ENCODE measurements around the gene KCNH8. TPM values are rescaled to one million over a fixed set of nuclear protein-coding genes. Genes with fewer than 3 reads are reported as not detected.
"Not testable (repeated sequence)": the region's sequence is repeated elsewhere in the genome, so short reads cannot be mapped to it uniquely, and the experiment has no call there.

Gene KCNH8
- total RNA-seq, 4 donors from 2014 or later = 0.18 to 4.1 (median 1.7) TPM

DNA sequence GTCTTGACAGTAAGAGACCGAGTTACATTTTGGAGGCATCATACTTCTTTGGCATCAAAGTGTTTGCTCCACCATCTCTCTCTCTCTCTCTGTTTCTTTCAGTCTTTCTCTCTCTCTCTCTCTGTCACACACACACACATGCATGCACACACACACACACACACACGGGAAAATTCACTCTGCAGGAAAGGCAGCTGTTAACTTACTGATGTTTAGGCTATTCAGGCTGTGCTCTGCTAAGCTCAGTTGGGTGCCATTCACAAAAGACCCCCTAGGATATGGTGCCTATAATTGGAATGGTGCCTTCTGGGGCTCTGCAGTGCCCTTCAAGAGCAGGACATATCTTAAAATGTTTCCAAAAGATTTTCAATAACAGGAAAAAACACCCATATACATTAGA is 78.2 kb downstream of the KCNH8 start:
- DNase-seq = no peak
- H3K27me3 ChIP-seq = no peaks in the 10 kb centered on the region
- no peaks in the 10 kb centered on the region for H3K4me1 ChIP-seq
- H3K9me3 ChIP-seq = no peaks in the 10 kb centered on the region
- no peak overlapping the region for H3K27ac ChIP-seq
- H3K4me3 ChIP-seq = no peak overlapping the region
- no peaks in the 10 kb centered on the region for H3K36me3 ChIP-seq
- no peak for TF ChIP-seq POLR2A (IDR thresholded peaks at IDR 0.05)
- TF ChIP-seq, protein P1, sequence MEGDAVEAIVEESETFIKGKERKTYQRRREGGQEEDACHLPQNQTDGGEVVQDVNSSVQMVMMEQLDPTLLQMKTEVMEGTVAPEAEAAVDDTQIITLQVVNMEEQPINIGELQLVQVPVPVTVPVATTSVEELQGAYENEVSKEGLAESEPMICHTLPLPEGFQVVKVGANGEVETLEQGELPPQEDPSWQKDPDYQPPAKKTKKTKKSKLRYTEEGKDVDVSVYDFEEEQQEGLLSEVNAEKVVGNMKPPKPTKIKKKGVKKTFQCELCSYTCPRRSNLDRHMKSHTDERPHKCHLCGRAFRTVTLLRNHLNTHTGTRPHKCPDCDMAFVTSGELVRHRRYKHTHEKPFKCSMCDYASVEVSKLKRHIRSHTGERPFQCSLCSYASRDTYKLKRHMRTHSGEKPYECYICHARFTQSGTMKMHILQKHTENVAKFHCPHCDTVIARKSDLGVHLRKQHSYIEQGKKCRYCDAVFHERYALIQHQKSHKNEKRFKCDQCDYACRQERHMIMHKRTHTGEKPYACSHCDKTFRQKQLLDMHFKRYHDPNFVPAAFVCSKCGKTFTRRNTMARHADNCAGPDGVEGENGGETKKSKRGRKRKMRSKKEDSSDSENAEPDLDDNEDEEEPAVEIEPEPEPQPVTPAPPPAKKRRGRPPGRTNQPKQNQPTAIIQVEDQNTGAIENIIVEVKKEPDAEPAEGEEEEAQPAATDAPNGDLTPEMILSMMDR (IDR thresholded peaks at IDR 0.05) = no peak

DNA sequence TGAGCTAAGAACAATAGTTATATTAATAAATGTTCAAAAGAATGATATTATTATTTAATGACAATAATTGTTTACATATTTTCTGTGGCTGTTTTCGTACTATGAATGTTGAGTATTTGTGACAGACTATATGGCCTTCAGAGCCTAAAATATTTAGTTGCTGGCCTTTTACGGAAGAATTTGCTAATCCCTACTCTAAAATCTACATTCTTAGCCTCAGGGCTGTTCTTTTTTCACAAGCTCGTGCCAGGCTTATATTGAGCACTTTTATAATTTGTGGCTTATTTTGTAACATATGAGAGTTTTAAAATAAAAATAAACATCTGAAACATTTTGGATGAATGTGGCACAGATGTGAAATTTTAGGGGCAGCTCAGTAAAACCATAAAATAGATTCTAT is 79.9 kb downstream of the KCNH8 start:
- TF ChIP-seq, protein P1 (IDR thresholded peaks at IDR 0.05) = no peak
- no peak for TF ChIP-seq POLR2A (IDR thresholded peaks at IDR 0.05)
- DNase-seq = no peak
- Histone ChIP-seq H3K27me3 (no peaks in the 10 kb centered on the region), H3K27ac (no peak overlapping the region), H3K4me3 (no peak overlapping the region), H3K4me1 (no peaks in the 10 kb centered on the region), H3K36me3 (no peaks in the 10 kb centered on the region), H3K9me3 (no peaks in the 10 kb centered on the region)

DNA sequence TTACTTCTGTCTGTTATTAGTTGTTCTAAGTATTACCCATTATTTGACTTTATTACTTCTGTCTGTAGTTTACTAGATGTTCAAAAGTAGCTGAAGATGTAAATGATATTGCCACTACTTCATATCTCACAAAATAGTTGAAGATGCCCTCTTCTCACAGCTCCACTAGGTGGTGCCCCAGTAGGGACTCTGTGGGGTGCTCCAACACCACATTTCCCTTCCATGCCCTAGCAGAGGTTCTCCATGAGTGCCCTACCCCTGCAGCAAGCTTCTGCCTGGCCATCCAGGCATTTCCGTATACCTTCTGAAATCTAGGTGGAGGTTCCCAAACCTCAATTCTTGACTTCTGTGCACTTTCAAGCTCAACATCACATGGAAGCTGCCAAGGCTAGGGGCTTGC is 80.8 kb downstream of the KCNH8 start:
- H3K9me3 ChIP-seq = no peaks in the 10 kb centered on the region
- TF ChIP-seq, protein P1 (IDR thresholded peaks at IDR 0.05) = no peak
- TF ChIP-seq POLR2A (IDR thresholded peaks at IDR 0.05) = no peak

DNA sequence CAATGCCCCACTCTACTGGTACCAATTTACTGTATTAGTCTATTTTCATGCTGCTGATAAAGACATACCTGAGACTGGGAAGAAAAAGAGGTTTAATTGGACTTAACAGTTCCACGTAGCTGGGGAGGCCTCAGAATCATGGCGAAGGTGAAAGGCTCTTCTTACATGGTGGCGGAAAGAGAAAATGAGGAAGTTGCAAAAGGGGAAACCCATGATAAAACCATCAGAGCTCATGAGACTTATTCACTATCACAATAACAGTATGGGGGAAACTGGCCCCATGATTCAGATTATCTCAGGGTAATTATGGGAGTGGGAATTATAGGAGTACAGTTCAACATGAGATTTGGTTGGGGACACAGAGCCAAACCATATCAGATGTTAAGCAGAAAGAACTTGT is 81.6 kb downstream of the KCNH8 start:
- not testable (repeated sequence) for H3K4me3 ChIP-seq, H3K4me1 ChIP-seq, H3K27me3 ChIP-seq, H3K9me3 ChIP-seq, H3K36me3 ChIP-seq, DNase-seq, H3K27ac ChIP-seq

More for the DNA sequence above, 80.8 kb downstream of the KCNH8 start:
- Histone ChIP-seq H3K36me3 (no peaks in the 10 kb centered on the region), H3K4me3 (no peak overlapping the region), H3K27ac (no peak overlapping the region), H3K4me1 (no peaks in the 10 kb centered on the region), H3K27me3 (no peaks in the 10 kb centered on the region)
- no peak for DNase-seq

DNA sequence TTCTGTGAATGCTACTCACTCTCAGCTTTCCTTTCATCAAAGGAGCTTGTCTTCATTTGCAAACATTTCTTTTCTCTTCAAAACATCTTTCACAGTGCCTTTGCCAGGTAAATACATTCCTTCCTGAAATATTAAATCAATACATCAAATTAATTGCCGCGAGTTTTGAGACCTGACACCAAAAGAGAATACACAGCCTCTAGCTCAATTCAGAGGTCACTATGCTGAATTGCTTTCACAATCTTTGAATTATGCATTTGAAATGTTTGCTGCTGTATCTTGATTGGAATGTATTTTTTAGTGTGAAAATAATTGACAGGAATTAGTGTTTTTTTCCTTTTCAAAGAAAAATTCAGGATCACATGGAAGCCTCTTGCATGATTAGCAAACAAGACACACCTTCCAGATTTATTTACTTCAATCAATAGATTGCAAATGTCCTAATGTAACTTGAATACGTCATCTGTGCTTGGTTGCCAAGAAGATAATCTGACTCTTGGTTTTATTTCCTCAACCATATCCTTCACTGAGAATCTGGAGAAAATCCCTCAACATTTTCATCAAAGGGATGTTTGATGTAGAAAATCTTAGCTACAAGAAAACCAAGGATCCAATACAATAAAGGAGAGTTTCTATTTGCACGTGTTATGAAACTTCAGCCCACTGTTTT is 83.6 kb downstream of the KCNH8 start:
- Histone ChIP-seq H3K4me3 (no peak overlapping the region), H3K27me3 (no peaks in the 10 kb centered on the region), H3K9me3 (no peaks in the 10 kb centered on the region), H3K4me1 (no peaks in the 10 kb centered on the region), H3K27ac (no peak overlapping the region), H3K36me3 (no peaks in the 10 kb centered on the region)
- no peak for TF ChIP-seq POLR2A (IDR thresholded peaks at IDR 0.05)
- TF ChIP-seq, protein P1 (IDR thresholded peaks at IDR 0.05) = no peak
- no peak for DNase-seq

GRCh38 chr3:19232566-19232965 is 84.3 kb downstream of the KCNH8 start:
- Histone ChIP-seq H3K36me3 (no peaks in the 10 kb centered on the region), H3K27ac (no peak overlapping the region), H3K4me3 (no peak overlapping the region), H3K4me1 (no peaks in the 10 kb centered on the region), H3K27me3 (no peaks in the 10 kb centered on the region), H3K9me3 (no peaks in the 10 kb centered on the region)
- TF ChIP-seq, protein P1 (IDR thresholded peaks at IDR 0.05) = no peak
- no peak for TF ChIP-seq POLR2A (IDR thresholded peaks at IDR 0.05)
- no peak for DNase-seq

- not testable (repeated sequence) for H3K27ac ChIP-seq, H3K36me3 ChIP-seq, H3K9me3 ChIP-seq, DNase-seq, H3K4me1 ChIP-seq, H3K4me3 ChIP-seq, H3K27me3 ChIP-seq
Measured at GRCh38 chr3:19233882-19234784, 85.8 kb downstream of the KCNH8 start.

All from Peyer's patch (tissue), 4 donors.